DMS153 treated with DMSO at 0.1 percent for 48 hours (cell line): ENCODE data around the gene GDPD3.
"Not testable (repeated sequence)": the region's sequence is repeated elsewhere in the genome, so short reads cannot be mapped to it uniquely, and the experiment has no call there.

Experiments used
- DNase-seq: peaks from one replicate; lab custom pipeline; 2025; ENCODE audit not compliant: unreplicated experiment; lab: John Stamatoyannopoulos, UW

GDPD3 gene

DNA sequence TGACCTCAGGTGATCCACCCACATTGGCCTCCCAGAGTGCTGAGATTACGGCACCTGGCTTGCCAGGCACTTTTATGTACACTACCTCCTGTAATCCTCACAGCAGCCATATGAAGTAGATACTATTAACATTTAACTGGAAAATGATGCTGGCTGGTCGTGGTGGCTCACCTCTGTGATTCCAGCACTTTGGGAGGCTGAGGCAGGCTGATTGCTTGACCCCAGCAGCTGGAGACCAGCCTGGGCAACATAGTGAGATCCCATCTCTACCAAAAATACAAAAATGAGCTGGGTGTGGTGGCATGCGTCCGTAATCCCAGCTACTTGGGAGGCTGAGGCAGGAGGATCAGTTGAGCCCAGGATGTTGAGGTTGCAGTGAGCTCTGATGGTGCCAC is 11.6 kb upstream of the GDPD3 start:
- DNase-seq, result no peak

DNA sequence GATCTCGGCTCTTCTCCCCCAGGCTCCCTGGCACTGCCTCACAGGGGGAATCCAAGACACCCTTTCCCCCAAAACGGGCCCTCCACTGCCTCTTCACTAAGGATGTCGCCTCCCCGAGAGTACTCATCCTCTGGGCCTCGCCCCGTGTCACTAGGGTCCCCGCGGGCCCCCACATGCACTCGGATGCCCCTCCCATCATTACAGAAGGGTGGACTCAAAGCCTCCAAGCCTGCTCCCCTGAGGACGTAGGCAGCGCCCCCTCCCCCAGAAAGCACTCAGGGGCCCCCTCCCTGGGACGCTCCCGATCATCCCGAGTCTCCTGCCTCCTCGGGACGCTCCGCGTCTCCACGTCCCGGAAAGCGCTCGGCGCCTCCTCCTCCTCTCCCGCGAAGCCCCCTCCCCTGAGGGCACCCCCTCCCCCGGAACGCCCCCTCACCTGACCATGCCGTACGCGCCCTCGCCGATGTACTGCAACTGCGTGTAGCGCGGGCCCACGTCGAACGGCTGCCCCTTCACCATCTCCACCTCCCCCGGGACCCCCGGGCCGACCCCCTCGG is 9.3 kb upstream of the GDPD3 start:
- DNase-seq, result no peak

DNA sequence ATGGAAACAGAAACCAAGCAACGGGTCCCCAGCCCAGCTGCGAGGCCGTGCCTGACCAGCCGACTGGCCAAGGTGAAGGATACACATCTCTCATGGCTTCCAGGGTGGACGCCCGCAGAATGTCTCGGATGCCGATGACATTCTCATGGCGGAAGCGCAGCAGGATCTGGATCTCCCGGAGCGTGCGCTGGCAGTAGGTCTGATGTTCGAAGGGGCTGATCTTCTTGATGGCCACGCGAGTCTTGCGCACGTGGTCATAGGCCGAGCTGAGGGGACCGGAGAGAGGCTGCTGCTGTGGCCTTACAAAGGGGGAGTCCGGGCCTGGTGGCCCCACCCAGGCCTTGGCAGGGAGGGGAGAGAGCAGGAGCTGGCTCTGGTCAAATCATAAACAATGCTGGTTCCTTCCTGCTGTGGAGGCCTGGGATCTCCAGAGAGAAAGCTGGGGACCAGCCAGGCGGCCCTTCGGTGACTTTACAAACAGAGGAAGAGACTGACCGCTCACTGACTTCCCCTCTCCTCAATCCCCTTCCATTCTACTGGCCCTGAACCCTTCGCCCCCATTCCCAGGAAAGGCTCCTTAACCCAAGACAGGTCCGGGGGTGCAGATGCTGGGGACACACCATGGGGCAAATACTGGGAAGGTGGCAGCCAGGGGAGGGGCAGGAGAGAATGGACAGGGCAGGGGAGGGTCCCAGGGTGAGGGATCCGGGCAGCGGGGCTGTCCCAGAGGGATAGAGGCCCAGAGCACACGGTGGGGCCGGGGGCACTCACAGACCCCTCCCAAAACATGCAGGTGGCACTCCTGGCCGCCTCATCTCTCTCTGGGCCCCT is 8.6 kb upstream of the GDPD3 start:
- DNase-seq, result no peak

DNA sequence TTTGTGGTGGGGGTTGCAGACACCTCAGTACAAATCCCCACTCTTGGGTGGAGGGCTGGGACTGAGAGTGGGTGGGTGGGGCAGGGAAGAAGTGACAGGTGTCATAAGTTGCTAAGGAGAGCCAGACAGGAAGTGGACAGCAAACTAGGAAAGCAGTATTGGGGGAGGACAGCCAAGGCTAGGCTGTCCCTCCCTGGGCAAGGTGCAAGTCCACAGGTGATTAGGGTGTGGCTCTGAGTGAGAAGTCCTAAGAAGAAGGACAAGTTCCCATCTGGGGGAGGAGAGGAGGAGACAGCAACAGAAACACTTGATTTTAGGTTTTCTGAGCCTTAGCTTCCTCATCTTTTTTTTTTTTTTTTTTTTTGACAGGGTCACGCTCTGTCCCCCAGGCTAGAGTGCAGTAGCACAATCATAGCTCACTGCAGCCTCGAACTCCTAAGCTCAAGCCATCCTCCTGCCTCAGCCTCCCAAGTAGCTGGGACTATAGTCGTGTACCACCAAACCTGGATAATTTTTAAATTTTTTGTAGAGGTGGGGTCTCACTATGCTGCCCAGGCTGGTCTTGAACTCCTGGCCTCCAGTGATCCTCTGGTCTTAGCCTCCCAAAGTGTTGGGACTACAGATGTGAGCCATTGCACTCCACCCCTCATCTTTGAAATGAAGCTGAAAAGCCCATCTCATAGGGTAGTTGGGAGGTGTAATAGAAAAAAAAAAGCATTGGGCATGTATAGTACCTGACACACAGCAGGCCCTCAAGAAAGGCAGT is 7.2 kb upstream of the GDPD3 start:
- no peak for DNase-seq

DNA sequence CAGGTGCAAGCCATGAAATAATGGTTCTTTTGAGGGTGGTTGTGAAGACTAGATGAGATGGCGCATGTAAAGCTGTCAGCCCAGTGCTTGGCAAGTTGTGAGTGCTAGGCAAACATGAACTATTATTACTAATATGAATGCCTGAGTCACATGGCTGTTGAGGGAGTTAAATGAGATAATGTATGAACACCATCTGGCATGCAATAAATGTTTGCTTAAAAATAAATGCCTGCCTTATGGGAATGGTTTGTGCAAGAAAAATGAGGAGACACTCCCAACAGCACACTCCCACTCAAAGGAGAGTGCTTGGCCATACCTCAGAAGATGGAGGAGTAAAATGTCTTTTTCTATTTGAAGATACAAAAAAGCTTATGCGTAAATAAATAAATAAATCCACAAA is 6.1 kb upstream of the GDPD3 start:
- no peak for DNase-seq

DNA sequence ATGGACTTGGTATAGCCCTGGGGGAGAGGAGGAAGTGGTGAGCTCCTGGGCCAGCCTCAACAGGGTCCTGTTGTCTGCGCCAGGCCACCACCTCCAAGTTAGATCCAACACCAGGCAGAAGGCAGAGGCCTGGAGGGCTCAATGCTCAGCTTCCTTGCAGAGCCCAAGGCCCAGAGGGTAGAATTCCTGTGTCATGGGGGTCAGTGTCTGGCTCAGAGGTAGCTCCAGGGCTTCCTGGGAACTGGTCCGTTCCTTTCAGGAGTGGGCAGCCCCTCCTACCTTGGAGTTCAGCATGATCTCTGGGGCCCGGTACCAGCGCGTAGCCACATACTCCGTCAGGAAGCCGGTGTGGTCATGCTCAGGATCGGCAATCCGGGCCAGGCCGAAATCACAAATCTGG is 4.4 kb upstream of the GDPD3 start:
- DNase-seq, result no peak

DNA sequence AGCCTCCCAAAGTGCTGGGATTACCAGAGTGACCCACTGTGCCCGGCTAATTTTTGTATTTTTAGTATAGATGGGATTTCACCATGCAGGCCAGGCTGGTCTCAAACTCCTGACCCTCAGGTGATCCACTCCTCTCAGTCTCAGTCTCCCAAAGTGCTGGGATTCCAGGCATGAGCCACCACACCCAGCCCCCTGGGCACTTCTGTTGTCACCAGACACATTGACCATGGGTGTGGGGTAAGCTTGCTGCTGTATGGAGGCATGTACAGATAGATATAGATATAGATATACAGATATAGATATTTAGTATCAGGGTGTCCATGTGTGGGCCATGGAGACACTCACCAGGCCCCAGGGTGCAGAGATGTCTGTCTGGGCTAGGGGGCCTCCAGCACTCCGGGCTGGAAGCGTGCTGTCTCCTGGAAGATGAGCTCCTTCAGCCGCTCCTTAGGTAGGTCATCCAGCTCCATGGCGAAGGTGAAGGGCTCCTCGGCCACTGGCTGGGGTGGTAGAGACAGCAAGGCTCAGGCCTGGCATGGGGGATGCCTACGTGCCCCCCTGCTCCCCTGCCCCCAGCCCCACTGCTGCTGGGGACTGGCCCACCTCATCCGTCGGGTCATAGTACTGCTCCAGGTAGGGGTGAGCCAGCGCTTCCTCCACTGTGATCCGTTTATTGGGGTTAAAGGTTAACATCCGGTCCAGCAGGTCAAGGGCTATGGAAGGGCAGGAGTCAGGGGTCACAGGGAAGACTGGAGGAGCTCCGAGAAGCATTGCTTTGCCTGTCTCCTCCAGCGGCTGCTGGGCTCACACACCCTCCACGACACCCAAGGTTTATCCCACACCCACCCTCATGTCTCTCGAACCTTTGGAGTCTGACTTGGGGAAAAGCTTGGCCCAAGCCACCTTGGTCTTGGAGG is 3.2 kb upstream of the GDPD3 start:
- no peak for DNase-seq

DNA sequence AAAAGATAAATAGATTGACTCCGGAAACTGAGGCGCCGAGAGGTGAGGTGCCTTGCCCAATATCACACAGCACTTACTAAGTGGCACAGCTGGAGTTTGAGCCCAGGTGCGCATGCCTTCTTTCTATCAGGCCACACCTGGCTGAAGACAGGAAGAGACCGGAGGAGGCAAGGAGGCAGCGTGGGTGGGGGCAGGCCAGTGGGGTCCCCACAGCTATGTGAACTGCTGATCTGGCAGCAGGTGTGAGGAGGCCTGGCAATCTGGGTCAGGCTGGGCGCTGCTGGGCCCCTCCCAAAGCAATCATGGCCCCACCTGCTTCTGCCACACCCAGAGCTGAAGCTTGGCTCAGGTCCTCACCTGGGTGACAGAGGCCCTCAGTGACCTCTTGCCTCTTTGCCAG is 1.9 kb upstream of the GDPD3 start:
- DNase-seq, result no peak

DNA sequence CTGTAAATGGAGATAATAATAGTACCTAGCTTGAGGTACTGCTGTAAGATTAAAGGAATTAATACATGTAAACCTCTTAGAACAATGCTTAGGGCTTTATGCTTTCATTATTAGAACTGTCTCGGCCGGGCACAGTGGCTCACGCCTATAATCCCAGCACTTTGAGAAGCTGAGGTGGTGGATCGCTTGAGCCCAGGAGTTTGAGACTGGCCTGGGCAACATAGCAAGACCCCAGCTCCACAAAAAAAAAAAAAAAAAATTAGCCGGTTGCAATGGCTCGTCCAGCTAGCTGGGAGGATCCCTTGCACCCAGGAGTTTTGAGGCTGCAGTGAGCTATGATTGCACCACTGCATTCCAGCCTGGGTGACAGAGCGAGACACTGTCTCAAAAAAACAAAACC is 1.5 kb upstream of the GDPD3 start:
- DNase-seq, result not testable (repeated sequence)

DNA sequence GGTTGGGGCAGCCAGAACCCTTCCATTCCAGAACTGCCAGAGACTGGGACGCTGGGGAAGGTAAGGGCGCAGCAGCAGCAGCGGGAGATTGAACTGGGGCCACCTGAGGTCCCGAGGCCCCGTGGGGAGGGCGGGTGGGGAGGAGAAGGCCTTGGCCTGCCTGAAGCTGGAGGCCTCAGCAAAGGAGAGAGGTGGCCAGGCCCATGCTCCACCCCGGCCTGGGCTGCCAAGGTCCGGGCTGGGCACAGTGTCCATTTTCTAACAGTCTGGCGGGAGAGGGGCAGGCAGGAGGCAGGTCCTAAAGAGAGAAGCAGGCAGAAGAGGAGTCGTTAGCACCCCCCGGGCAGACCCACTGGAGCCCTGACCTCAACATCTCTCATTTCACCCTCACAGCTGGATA is 1.1 kb upstream of the GDPD3 start:
- no peak for DNase-seq

DNA sequence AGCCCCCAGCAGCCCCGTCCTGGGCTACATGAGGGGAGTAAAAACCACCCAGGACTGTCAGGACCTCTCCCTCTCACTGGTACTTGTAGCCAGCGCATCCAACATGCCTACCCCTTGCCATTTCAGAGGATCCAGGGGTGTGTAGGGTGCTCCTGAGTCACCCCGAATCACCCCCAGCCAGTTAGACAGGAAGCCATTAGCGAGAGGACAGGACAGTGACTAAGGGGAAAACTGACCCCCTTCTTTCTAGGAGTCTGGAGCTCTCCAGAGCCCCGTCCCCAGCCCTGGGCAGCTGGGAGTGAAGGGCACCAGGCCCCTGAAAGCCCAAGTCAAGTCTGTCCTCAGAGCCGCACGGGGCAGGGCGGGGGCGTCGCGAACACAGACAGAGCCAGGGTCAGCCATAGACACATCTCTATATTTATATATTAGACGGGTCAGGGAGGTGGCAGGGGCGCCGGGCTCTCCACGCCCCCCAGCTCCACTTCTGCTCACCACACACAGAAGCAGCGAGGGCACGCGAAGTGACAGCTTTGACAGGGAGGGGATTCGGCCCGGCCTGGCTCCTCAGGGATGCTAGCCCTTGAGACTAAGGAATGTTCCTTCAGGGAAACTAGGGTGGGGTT is 485 bp upstream of the GDPD3 start:
- no peak for DNase-seq

DNA sequence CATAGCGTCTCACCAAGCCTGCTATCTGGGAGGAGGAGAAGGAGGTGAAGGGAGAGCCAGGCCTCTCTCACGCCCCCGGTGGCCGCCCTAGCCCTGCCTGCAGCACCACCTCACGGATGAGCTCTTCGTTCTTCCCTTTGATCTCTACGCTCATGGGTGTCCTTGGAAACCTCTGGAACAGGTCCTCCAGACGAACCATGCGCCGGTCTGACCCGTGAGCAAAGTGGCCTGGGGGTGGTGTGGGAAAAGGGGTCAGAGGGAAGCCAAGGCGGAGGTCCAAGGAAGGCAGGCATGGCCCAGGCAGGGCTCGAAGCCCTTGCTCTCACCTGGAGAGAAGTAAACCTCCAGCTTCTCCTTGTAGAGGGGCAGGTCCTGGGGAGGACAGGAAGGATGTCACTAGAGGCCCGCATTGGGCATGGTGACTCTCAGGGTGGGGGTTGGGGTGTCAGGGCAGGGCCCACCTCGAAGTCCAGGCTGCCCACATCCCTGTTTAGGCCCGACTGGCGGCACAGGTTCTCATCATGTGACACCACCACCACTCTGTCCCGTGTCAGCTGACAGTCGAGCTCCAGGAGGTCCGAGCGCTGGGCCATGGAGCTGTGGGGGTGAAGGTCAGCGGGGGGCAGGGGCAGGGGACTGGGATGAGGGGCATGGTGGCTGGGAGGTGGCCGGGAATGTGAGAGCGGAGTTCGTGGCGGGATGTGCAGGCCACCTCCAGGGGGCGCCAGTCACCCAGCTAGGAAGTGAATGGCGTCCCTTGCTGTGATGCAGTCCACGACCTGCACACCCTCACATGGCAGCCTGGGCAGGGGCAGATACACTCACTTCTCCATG is 923 bp downstream of the GDPD3 start:
- peak; percentile 34 for DNase-seq

DNA sequence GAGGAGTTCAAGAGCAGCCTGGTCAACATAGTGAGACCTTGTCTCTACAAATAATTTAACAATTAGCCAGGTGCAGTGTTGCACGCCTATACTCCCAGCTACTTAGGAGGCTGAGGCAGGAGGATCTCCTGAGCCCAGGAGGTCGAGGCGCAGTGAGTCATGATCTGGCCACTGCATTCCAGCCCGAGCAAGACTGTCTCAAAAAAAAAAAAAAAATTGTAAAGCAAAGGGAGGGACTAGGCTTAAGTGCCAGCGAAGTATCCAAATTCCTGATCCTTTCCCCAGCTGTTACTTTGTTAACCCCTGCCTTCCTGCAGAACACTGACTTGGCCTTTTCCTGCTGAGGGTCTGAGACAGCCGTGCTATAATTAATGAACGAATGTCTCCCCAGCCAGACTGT is 2.7 kb downstream of the GDPD3 start:
- no peak for DNase-seq

DNA sequence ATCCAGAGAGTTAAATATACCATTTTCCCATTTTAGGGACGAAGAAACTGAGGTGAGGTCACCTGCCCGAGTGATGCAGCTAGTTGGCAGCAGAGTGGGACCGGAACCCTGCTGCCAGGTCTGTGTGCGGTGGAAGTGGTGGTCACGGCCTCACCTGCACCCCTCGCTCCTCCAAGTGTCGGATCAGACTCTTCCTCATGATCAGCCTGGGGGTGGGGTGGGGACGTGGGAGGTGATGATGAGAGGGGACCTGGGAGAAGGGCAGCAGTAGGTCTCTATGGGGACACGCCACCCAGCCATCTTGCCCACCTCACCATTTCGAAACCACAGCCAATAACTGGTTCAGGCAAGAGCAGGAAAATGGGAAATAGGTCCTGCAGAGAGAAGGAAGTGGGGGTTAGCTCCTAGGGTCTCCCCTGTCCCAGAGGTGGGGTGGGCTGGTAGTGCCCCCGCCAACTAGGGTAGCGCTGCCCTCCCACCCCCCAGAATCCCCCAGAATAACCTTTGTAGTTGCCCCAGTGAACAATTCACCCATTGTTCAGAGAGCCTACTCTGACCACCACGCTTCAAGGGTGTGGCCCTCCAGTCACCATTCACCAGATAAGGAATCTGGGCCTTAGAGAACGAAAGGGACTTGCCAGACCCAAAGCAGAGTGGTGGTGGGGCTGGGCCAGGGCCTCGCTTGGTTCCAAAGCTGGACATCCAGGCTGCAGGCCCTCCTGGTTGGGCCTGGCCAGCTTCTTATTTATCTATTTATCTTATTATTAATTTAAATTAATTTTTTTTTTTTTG is 5.1 kb downstream of the GDPD3 start:
- DNase-seq, result no peak

DNA sequence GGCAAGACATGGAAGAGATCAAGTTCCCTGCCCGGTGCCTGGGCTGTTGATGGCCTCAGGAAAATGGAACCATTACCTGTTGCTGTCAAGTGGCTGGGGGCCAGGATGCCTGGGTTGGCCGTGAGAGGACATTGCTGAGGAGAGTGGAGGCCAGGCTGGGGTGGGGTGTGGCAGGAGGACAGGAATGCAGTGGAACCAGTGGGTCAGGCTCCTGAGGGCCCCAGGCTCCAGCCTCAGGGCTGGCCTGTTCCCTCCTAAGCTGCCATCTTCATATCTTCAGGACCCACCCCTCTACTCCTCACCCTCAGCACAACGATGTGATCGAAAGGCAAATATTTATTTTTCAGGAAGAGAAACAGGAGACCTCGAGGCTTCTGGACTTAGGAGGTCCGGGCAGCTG is 8.8 kb downstream of the GDPD3 start:
- no peak for DNase-seq

DNA sequence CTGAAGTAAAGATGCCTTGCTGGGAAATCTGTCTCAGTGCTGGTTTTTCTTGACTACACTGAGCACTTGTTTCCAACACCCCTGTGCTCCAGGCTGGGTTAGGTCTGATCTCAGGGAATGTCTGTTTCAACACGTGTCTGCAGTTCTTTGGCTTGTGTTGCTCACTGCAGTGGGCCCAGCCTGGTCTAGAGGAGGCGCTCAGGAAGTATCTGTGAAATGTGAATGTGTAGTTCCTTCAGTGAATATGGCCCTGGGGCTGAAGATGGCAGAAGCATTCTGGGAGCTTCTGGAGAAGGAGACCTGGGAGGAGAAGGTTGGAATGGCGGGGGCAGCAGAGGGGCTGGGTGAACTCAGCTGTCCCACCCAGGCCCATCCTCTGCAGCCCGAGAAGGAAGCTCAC is 9.2 kb downstream of the GDPD3 start:
- DNase-seq, result no peak

DNA sequence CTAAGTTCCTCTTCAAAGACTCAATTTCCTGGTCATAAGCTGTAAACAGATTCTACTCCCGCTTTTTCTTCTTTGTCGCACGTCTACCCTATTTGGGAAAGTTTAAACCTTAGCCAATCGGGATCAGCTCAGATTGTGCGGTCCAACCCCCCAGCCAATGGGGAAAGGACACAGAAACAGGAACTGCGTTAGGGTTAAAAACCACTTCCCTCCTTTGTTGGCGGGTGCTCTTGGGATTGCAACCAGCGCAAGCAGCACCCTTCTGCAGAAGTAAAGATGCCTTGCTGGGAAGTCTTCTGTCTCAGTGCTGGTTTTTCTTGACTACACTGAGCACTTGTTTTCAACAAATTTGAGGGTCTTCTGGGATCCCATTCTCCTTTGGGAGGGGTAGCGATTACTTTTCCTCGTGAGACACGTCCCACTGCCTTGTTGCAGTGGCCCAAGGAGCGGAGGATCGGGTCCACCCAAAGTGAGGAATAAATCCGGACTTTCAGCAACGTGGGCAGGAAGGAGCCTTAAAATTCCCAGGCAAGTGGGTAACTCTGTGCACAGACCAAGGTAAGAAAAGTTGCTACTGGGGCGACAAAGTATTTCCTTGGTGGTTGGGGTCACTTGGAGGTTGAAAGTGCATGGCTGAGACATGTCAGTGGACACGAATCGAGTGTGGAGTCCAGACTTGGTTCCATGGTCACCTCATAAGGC is 16.3 kb downstream of the GDPD3 start:
- DNase-seq, result no peak

DNA sequence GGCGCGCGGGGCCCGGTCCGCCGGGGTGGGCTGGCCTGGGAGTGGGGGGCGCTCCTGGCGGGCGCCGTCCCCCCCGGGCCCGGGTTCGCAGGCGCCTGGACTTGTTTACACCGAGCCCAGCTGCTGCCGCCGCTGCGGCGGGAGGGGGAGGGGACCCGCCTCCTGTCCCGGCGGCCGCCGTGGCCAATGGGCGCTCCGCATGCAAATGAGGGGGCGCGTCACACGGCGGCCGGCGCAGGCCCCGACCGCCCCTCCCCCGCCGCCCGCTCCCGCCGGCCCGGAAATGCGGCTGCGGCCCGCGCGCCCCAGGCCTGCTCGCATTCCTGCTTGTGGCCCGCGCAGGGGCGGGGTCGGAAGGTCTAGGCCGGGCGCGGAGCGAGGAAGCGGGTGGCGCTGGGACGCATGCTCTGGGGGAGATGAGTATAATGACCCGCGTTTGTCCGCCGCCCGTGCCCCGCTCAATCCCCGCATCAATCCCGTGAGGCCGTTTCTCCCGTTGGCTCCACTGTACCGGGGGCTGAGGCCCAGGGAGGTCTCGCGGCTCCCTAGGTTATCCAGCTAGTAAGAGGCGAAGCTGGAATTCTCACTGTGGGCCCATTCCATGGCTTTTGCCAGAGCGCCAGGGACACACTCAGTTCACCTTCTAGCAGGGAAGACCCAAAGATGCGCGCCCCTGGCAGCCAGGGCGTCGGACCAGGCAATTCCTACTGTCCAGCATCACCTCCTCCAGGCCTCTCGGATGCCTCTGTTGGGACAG is 17.1 kb downstream of the GDPD3 start, which contains the start of gene YPEL3:
Gene YPEL3 (minus strand): TSS at position 109 of the 757 bp plus-strand sequence. CDS start 731 bp downstream, outside the sequence.
- peak; percentile 70 for DNase-seq
